Lower lobe of right lung (tissue), 2 donors: ENCODE results near the gene RARA. TPM values are rescaled to one million over a fixed set of nuclear protein-coding genes. Genes with fewer than 3 reads are reported as not detected.
"Not testable (repeated sequence)": the region's sequence is repeated elsewhere in the genome, so short reads cannot be mapped to it uniquely, and the experiment has no call there.

ENCODE experiments used
- ATAC-seq, 2 donors: fragments of 200-7000 bp; cut with Tn5 transposase; one replicate each; pipeline ENCODE4 v1.9.1; 2020 to 2022; ENCODE audit warnings: mild to moderate bottlenecking in 2 of 2, moderate library complexity in 2 of 2
- DNase-seq: peaks from one replicate; pipeline ENCODE4 v3.0.0-alpha.2; 2020
- H3K27ac ChIP-seq: fragments of 200-600 bp; one replicate; pipeline ENCODE4 v1.8.0; 2022
- H3K27me3 ChIP-seq: fragments of 200-600 bp; one replicate; pipeline ENCODE4 v1.8.0; 2022; ENCODE audit warnings: low read depth
- H3K36me3 ChIP-seq: fragments of 200-600 bp; one replicate; pipeline ENCODE4 v1.8.0; 2022; ENCODE audit warnings: mild to moderate bottlenecking
- H3K4me1 ChIP-seq: fragments of 200-600 bp; one replicate; pipeline ENCODE4 v1.8.0; 2022
- H3K4me3 ChIP-seq: fragments of 200-600 bp; one replicate; pipeline ENCODE4 v1.8.0; 2022; ENCODE audit warnings: mild to moderate bottlenecking
- H3K9me3 ChIP-seq: fragments of 200-600 bp; one replicate; pipeline ENCODE4 v1.8.0; 2022
- CTCF ChIP-seq: fragments of 200-600 bp; IDR thresholded peaks from one replicate; pipeline ENCODE4 v1.8.0; 2022; ENCODE audit warnings: antibody characterized with exemption, mild to moderate bottlenecking
- intact Hi-C: fragments of 100-400 bp; cut with DNase I; formaldehyde crosslinking; loops from one replicate; pipeline ENCODE4 v1.11.0; 2022
- total RNA-seq: library from RNA; stranded (reverse); fragmentation: NEBNext Ultra II Directional; extraction: Animal tissue kit (Norgen Biotek cat#: 25700); gene quantifications from one replicate; pipeline ENCODE4 v1.2.1, GENCODE V29; 2021
- donor health status: DM: no; HTN: yes; CAD: no; lungs with severe emphysema.

Gene RARA
- total RNA-seq, 1 donor from 2014 or later = 82.6 TPM

GRCh38 chr17:40298726-40299125, 10.3 kb upstream of the RARA start:
- Histone ChIP-seq H3K4me1 (peaks cover 17% of the 10 kb centered on the region), H3K9me3 (no peaks in the 10 kb centered on the region), H3K27me3 (no peaks in the 10 kb centered on the region), H3K36me3 (no peaks in the 10 kb centered on the region), H3K4me3 (no peak overlapping the region), H3K27ac (no peak overlapping the region)
- ATAC-seq = no peak
- TF ChIP-seq CTCF = no peak
- intact Hi-C loops = loop anchor here (10.0 kb wide), 1 partner anchor 104 kb away; no protein-coding TSS in a partner anchor
- DNase-seq = no peak

- H3K27ac ChIP-seq, H3K36me3 ChIP-seq, H3K27me3 ChIP-seq, DNase-seq, H3K9me3 ChIP-seq, H3K4me3 ChIP-seq, ATAC-seq: not testable (repeated sequence)
- H3K4me1 ChIP-seq = peaks cover 22% of the 10 kb centered on the region
- intact Hi-C loops = loop anchor here (10.0 kb wide), 1 partner anchor 104 kb away; no protein-coding TSS in a partner anchor
Measured at GRCh38 chr17:40299159-40299757, 9.7 kb upstream of the RARA start.

GRCh38 chr17:40301315-40301714, 7.7 kb upstream of the RARA start:
- Histone ChIP-seq H3K27ac (no peak overlapping the region), H3K4me1 (peaks cover 28% of the 10 kb centered on the region), H3K9me3 (no peaks in the 10 kb centered on the region), H3K27me3 (no peaks in the 10 kb centered on the region), H3K36me3 (no peaks in the 10 kb centered on the region), H3K4me3 (no peak overlapping the region)
- no peak for DNase-seq
- intact Hi-C loops = loop anchor here (5.0 to 10.0 kb wide), 2 partner anchors 56 to 113 kb away; partner anchors contain the start of gene TOP2A
- TF ChIP-seq CTCF = peak; percentile 11
- ATAC-seq = no peak

- no peak for DNase-seq
- peak; percentile 78 to 81 for ATAC-seq
- H3K27ac ChIP-seq = peak overlapping the region; percentile 20
Measured at GRCh38 chr17:40303009-40303657, 5.8 kb upstream of the RARA start.

GRCh38 chr17:40303708-40304551, 5.0 kb upstream of the RARA start:
- ATAC-seq (peak; percentile 34 to 49), DNase-seq (no peak)
- intact Hi-C loops = loop anchor here (5.0 to 10.0 kb wide), 2 partner anchors 53 to 111 kb away; partner anchors contain the start of gene TOP2A
- Histone ChIP-seq H3K9me3 (no peaks in the 10 kb centered on the region), H3K36me3 (no peaks in the 10 kb centered on the region), H3K4me1 (peaks cover 54% of the 10 kb centered on the region), H3K27ac (peak overlapping the region; percentile 20), H3K4me3 (no peak overlapping the region), H3K27me3 (no peaks in the 10 kb centered on the region)
- no peak for TF ChIP-seq CTCF

More at GRCh38 chr17:40303009-40303657, 5.8 kb upstream of the RARA start:
- TF ChIP-seq CTCF = peak; percentile 78
- H3K4me1 ChIP-seq = peaks cover 46% of the 10 kb centered on the region
- no peaks in the 10 kb centered on the region for H3K27me3 ChIP-seq
- intact Hi-C loops = loop anchor here (5.0 to 10.0 kb wide), 2 partner anchors 54 to 112 kb away; partner anchors contain the start of gene TOP2A
- no peaks in the 10 kb centered on the region for H3K9me3 ChIP-seq
- no peak overlapping the region for H3K4me3 ChIP-seq
- H3K36me3 ChIP-seq = no peaks in the 10 kb centered on the region

- H3K4me1 ChIP-seq = peaks cover 54% of the 10 kb centered on the region
- DNase-seq, H3K4me3 ChIP-seq, ATAC-seq, H3K36me3 ChIP-seq, H3K27me3 ChIP-seq, H3K9me3 ChIP-seq: not testable (repeated sequence)
- intact Hi-C loops = loop anchor here (5.0 to 10.0 kb wide), 2 partner anchors 53 to 110 kb away; partner anchors contain the start of gene TOP2A
- H3K27ac ChIP-seq = peak overlapping the region; percentile 20
Measured at GRCh38 chr17:40304552-40304863, 4.5 kb upstream of the RARA start.

GRCh38 chr17:40304866-40305265, 4.1 kb upstream of the RARA start:
- H3K36me3 ChIP-seq, H3K9me3 ChIP-seq, DNase-seq, H3K4me3 ChIP-seq, H3K27me3 ChIP-seq, ATAC-seq: not testable (repeated sequence)
- peak overlapping the region; percentile 20 for H3K27ac ChIP-seq
- intact Hi-C loops = loop anchor here (5.0 to 10.0 kb wide), 2 partner anchors 52 to 110 kb away; partner anchors contain the start of gene TOP2A
- H3K4me1 ChIP-seq = peaks cover 54% of the 10 kb centered on the region
